ES-I3 (cell line): ENCODE results near the gene EBP.

Source experiments
- H3K36me3 ChIP-seq: 2 replicates; pipeline ENCODE4 v1.6.1; 2013; ENCODE audit warnings: mild to moderate bottlenecking, low read length, control low read depth, moderate library complexity; ENCODE audit not compliant: insufficient read depth
- H3K4me1 ChIP-seq: 2 replicates; pipeline ENCODE4 v1.6.1; 2013; ENCODE audit warnings: mild to moderate bottlenecking, control low read depth, low read length; ENCODE audit not compliant: insufficient read depth
- H3K9ac ChIP-seq: 2 replicates; pipeline ENCODE4 v1.6.1; 2013; ENCODE audit warnings: low read depth, mild to moderate bottlenecking, low read length, moderate library complexity
- H3K9me3 ChIP-seq: 2 replicates; pipeline ENCODE4 v1.6.1; 2013; ENCODE audit warnings: mild to moderate bottlenecking, low read length, moderate library complexity; ENCODE audit not compliant: control insufficient read depth, insufficient read depth

The EBP gene

GRCh38 chrX:48482526-48482925 lies 39.1 kb upstream of the EBP start:
- Histone ChIP-seq H3K36me3 (peaks cover 3% of the 10 kb centered on the region; the same call in 1 of the 2 replicates), H3K4me1 (no peaks in the 10 kb centered on the region), H3K9ac (no peak overlapping the region), H3K9me3 (no peaks in the 10 kb centered on the region)

- no peaks in the 10 kb centered on the region; the same call in 1 of the 2 replicates for H3K9me3 ChIP-seq
- H3K9ac ChIP-seq: no peak overlapping the region
- peaks cover 3% of the 10 kb centered on the region; the same call in 1 of the 2 replicates for H3K36me3 ChIP-seq
- H3K4me1 ChIP-seq: peaks cover 4% of the 10 kb centered on the region; the same call in 1 of the 2 replicates
Observed at GRCh38 chrX:48487362-48487798, 34.2 kb upstream of the EBP start.

- Histone ChIP-seq H3K4me1 (peaks cover 4% of the 10 kb centered on the region; the same call in 1 of the 2 replicates), H3K36me3 (peaks cover 3% of the 10 kb centered on the region; the same call in 1 of the 2 replicates), H3K9ac (no peak overlapping the region), H3K9me3 (no peaks in the 10 kb centered on the region; the same call in 1 of the 2 replicates)
Observed at GRCh38 chrX:48488034-48488433, 33.6 kb upstream of the EBP start.

GRCh38 chrX:48489296-48489695 lies 32.3 kb upstream of the EBP start:
- Histone ChIP-seq H3K4me1 (peaks cover 4% of the 10 kb centered on the region; the same call in 1 of the 2 replicates), H3K36me3 (peaks cover 3% of the 10 kb centered on the region; the same call in 1 of the 2 replicates), H3K9me3 (no peaks in the 10 kb centered on the region; the same call in 1 of the 2 replicates), H3K9ac (no peak overlapping the region)

- no peak overlapping the region for H3K9ac ChIP-seq
- peaks cover 3% of the 10 kb centered on the region; the same call in 1 of the 2 replicates for H3K36me3 ChIP-seq
- peaks cover 4% of the 10 kb centered on the region; the same call in 1 of the 2 replicates for H3K4me1 ChIP-seq
- no peaks in the 10 kb centered on the region; the same call in 1 of the 2 replicates for H3K9me3 ChIP-seq
Observed at GRCh38 chrX:48489892-48490291, 31.7 kb upstream of the EBP start.

- Histone ChIP-seq H3K9ac (no peak overlapping the region), H3K36me3 (no peaks in the 10 kb centered on the region), H3K4me1 (peaks cover 4% of the 10 kb centered on the region; the same call in 1 of the 2 replicates), H3K9me3 (no peaks in the 10 kb centered on the region; the same call in 1 of the 2 replicates)
Observed at GRCh38 chrX:48490661-48491060, 30.9 kb upstream of the EBP start.

- Histone ChIP-seq H3K9ac (no peak overlapping the region), H3K4me1 (peaks cover 4% of the 10 kb centered on the region; the same call in 1 of the 2 replicates), H3K36me3 (no peaks in the 10 kb centered on the region), H3K9me3 (no peaks in the 10 kb centered on the region; the same call in 1 of the 2 replicates)
Observed at GRCh38 chrX:48491809-48492208, 29.8 kb upstream of the EBP start.

- H3K9ac ChIP-seq: no peak overlapping the region
- H3K9me3 ChIP-seq: no peaks in the 10 kb centered on the region; the same call in 1 of the 2 replicates
- peaks cover 4% of the 10 kb centered on the region; the same call in 1 of the 2 replicates for H3K4me1 ChIP-seq
Observed at GRCh38 chrX:48492293-48492910, 29.2 kb upstream of the EBP start.

GRCh38 chrX:48493890-48494364 lies 27.7 kb upstream of the EBP start:
- H3K4me1 ChIP-seq: peaks cover 8% of the 10 kb centered on the region; the same call in 1 of the 2 replicates
- H3K9me3 ChIP-seq: no peaks in the 10 kb centered on the region; the same call in 1 of the 2 replicates
- H3K9ac ChIP-seq: no peak overlapping the region
- no peaks in the 10 kb centered on the region for H3K36me3 ChIP-seq

More at GRCh38 chrX:48492293-48492910, 29.2 kb upstream of the EBP start:
- no peaks in the 10 kb centered on the region for H3K36me3 ChIP-seq

GRCh38 chrX:48496660-48497059 lies 24.9 kb upstream of the EBP start:
- H3K9ac ChIP-seq: no peak overlapping the region

GRCh38 chrX:48497871-48498270 lies 23.7 kb upstream of the EBP start:
- Histone ChIP-seq H3K4me1 (peaks cover 3% of the 10 kb centered on the region; the same call in 1 of the 2 replicates), H3K36me3 (no peaks in the 10 kb centered on the region), H3K9me3 (no peaks in the 10 kb centered on the region), H3K9ac (no peak overlapping the region)

More at GRCh38 chrX:48496660-48497059, 24.9 kb upstream of the EBP start:
- H3K36me3 ChIP-seq: no peaks in the 10 kb centered on the region
- peaks cover 8% of the 10 kb centered on the region; the same call in 1 of the 2 replicates for H3K4me1 ChIP-seq
- H3K9me3 ChIP-seq: no peaks in the 10 kb centered on the region

GRCh38 chrX:48498374-48498809 lies 23.2 kb upstream of the EBP start:
- Histone ChIP-seq H3K36me3 (no peaks in the 10 kb centered on the region), H3K9ac (no peak overlapping the region), H3K9me3 (no peaks in the 10 kb centered on the region), H3K4me1 (peaks cover 3% of the 10 kb centered on the region; the same call in 1 of the 2 replicates)

GRCh38 chrX:48504261-48504660 lies 17.3 kb upstream of the EBP start:
- Histone ChIP-seq H3K9ac (no peak overlapping the region), H3K4me1 (no peaks in the 10 kb centered on the region), H3K9me3 (no peaks in the 10 kb centered on the region), H3K36me3 (no peaks in the 10 kb centered on the region)

- H3K9me3 ChIP-seq: no peaks in the 10 kb centered on the region
- no peak overlapping the region for H3K9ac ChIP-seq
- H3K36me3 ChIP-seq: no peaks in the 10 kb centered on the region
Observed at GRCh38 chrX:48505481-48505880, 16.1 kb upstream of the EBP start.

GRCh38 chrX:48507246-48507645 lies 14.4 kb upstream of the EBP start:
- H3K4me1 ChIP-seq: no peaks in the 10 kb centered on the region
- H3K9ac ChIP-seq: no peak overlapping the region
- no peaks in the 10 kb centered on the region for H3K9me3 ChIP-seq
- no peaks in the 10 kb centered on the region for H3K36me3 ChIP-seq

More at GRCh38 chrX:48505481-48505880, 16.1 kb upstream of the EBP start:
- H3K4me1 ChIP-seq: no peaks in the 10 kb centered on the region
